ENCODE measurements around the gene MILR1.

MILR1 gene

GRCh38 chr17:64500487-64500859 lies 51.6 kb downstream of the MILR1 start:
- CTCF ChIA-PET: interaction anchor here (0.6 kb wide), 2 partner anchors 45 to 636 kb away, joined by 3 read pairs; no protein-coding TSS in a partner anchor
- POLR2A ChIA-PET: no interaction called here
- H3K27ac ChIP-seq (ENCODE audit: extremely low read depth, low read depth, low read length): no peak overlapping the region
- no peaks in the 10 kb centered on the region for H3K9me3 ChIP-seq (ENCODE audit: control insufficient read depth, insufficient read depth, low read depth, low read length)
- TF ChIP-seq ZNF529 (tag by site-specific recombination; IDR thresholded peaks at IDR 0.05; ENCODE audit: insufficient replicate concordance) (no peak), ZBTB48 (tag by site-specific recombination; IDR thresholded peaks at IDR 0.05) (no peak), ZNF558 (tag by site-specific recombination; IDR thresholded peaks at IDR 0.05) (no peak), FEZF1 (tag by site-specific recombination; IDR thresholded peaks at IDR 0.05) (no peak), YY2 (tag by site-specific recombination; IDR thresholded peaks at IDR 0.05) (no peak), ZNF404 (tag by site-specific recombination; IDR thresholded peaks at IDR 0.05) (no peak), ZNF184 (tag by site-specific recombination; IDR thresholded peaks at IDR 0.05) (no peak), ZNF670 (tag by site-specific recombination; IDR thresholded peaks at IDR 0.05; ENCODE audit: low read depth) (no peak), ZNF626 (tag by site-specific recombination; IDR thresholded peaks at IDR 0.05) (no peak), ZNF132 (tag by site-specific recombination; IDR thresholded peaks at IDR 0.05; ENCODE audit: borderline replicate concordance) (no peak), SALL2 (tag by site-specific recombination; IDR thresholded peaks at IDR 0.05; ENCODE audit: borderline replicate concordance) (no peak), ZNF214 (tag by site-specific recombination; IDR thresholded peaks at IDR 0.05; ENCODE audit: borderline replicate concordance) (no peak), ZNF391 (tag by site-specific recombination; IDR thresholded peaks at IDR 0.05; ENCODE audit: borderline replicate concordance, low read depth) (no peak), ZNF777 (tag by site-specific recombination; IDR thresholded peaks at IDR 0.05; ENCODE audit: borderline replicate concordance) (no peak), KLF9 (tag by site-specific recombination; IDR thresholded peaks at IDR 0.05; ENCODE audit: low read depth) (no peak), ZNF654 (tag by site-specific recombination; IDR thresholded peaks at IDR 0.05; ENCODE audit: low read depth) (no peak), OVOL3 (tag by site-specific recombination; IDR thresholded peaks at IDR 0.05) (no peak)
- TF ChIP-seq, protein P1, sequence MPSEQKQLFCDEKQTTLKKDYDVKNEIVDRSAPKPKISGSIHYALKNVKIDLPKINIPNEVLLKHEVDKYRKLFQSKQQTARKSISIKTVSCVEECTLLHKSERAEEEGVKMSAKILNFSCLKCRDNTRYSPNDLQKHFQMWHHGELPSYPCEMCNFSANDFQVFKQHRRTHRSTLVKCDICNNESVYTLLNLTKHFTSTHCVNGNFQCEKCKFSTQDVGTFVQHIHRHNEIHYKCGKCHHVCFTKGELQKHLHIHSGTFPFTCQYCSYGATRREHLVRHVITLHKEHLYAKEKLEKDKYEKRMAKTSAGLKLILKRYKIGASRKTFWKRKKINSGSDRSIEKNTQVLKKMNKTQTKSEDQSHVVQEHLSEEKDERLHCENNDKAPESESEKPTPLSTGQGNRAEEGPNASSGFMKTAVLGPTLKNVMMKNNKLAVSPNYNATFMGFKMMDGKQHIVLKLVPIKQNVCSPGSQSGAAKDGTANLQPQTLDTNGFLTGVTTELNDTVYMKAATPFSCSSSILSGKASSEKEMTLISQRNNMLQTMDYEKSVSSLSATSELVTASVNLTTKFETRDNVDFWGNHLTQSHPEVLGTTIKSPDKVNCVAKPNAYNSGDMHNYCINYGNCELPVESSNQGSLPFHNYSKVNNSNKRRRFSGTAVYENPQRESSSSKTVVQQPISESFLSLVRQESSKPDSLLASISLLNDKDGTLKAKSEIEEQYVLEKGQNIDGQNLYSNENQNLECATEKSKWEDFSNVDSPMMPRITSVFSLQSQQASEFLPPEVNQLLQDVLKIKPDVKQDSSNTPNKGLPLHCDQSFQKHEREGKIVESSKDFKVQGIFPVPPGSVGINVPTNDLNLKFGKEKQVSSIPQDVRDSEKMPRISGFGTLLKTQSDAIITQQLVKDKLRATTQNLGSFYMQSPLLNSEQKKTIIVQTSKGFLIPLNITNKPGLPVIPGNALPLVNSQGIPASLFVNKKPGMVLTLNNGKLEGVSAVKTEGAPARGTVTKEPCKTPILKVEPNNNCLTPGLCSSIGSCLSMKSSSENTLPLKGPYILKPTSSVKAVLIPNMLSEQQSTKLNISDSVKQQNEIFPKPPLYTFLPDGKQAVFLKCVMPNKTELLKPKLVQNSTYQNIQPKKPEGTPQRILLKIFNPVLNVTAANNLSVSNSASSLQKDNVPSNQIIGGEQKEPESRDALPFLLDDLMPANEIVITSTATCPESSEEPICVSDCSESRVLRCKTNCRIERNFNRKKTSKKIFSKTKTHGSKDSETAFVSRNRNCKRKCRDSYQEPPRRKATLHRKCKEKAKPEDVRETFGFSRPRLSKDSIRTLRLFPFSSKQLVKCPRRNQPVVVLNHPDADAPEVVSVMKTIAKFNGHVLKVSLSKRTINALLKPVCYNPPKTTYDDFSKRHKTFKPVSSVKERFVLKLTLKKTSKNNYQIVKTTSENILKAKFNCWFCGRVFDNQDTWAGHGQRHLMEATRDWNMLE (tag by site-specific recombination; conservative IDR thresholded peaks at IDR 0.05; ENCODE audit: low read depth): no peak
- TF ChIP-seq, protein P2, sequence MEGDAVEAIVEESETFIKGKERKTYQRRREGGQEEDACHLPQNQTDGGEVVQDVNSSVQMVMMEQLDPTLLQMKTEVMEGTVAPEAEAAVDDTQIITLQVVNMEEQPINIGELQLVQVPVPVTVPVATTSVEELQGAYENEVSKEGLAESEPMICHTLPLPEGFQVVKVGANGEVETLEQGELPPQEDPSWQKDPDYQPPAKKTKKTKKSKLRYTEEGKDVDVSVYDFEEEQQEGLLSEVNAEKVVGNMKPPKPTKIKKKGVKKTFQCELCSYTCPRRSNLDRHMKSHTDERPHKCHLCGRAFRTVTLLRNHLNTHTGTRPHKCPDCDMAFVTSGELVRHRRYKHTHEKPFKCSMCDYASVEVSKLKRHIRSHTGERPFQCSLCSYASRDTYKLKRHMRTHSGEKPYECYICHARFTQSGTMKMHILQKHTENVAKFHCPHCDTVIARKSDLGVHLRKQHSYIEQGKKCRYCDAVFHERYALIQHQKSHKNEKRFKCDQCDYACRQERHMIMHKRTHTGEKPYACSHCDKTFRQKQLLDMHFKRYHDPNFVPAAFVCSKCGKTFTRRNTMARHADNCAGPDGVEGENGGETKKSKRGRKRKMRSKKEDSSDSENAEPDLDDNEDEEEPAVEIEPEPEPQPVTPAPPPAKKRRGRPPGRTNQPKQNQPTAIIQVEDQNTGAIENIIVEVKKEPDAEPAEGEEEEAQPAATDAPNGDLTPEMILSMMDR (tag by site-specific recombination; IDR thresholded peaks at IDR 0.05): no peak
- TF ChIP-seq, protein P3, sequence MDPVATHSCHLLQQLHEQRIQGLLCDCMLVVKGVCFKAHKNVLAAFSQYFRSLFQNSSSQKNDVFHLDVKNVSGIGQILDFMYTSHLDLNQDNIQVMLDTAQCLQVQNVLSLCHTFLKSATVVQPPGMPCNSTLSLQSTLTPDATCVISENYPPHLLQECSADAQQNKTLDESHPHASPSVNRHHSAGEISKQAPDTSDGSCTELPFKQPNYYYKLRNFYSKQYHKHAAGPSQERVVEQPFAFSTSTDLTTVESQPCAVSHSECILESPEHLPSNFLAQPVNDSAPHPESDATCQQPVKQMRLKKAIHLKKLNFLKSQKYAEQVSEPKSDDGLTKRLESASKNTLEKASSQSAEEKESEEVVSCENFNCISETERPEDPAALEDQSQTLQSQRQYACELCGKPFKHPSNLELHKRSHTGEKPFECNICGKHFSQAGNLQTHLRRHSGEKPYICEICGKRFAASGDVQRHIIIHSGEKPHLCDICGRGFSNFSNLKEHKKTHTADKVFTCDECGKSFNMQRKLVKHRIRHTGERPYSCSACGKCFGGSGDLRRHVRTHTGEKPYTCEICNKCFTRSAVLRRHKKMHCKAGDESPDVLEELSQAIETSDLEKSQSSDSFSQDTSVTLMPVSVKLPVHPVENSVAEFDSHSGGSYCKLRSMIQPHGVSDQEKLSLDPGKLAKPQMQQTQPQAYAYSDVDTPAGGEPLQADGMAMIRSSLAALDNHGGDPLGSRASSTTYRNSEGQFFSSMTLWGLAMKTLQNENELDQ (tag by site-specific recombination; IDR thresholded peaks at IDR 0.05; ENCODE audit: low read depth): no peak
- H3K4me3 ChIP-seq (ENCODE audit: low read depth, low read length): no peak overlapping the region
- peaks cover 28 to 75% of the 10 kb centered on the region in 2 experiments; a peak in 2 of 3 replicates for H3K36me3 ChIP-seq (ENCODE audit: control insufficient read depth in 2 of 2, insufficient read depth in 1 of 2, low read length in 2 of 2)
- no peaks in the 10 kb centered on the region for H3K4me1 ChIP-seq (ENCODE audit: control insufficient read depth, insufficient read depth, low read length)
